ENCODE data around the gene UNK. TPM values are rescaled to one million over a fixed set of nuclear protein-coding genes. Genes with fewer than 3 reads are reported as not detected.

Gene UNK
- total and polyA plus RNA-seq, 2 donors (not counting 1 experiment from before 2014, with no cell fraction given) = 35.5 to 70.3 TPM

GRCh38 chr17:75840799-75841164, 56.2 kb downstream of the UNK start:
- H3K9ac ChIP-seq (ENCODE audit: low read length) = no peak overlapping the region

DNA sequence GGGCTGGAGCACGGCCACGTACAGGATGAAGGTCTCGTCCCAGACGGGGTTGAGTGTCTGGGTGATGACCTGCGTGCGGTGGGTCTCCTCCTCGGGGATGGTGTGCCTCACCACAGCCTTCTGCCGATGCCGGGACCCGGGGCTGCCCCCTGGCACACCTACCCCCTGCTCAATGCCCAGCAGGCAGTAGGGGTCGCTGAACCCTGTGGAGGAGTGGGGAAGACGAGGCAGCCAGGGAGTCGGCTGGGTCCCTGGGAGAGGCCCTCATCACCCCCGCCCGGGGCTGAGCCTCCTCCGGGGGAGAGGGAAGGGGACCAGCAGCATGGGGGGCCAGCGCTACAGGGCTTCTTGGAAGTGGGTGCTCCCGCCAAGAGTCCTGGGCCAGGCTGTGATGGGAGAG, 57.8 kb downstream of the UNK start:
- no peak overlapping the region for H3K4me3 ChIP-seq (ENCODE audit: control extremely low read depth in 1 of 5, extremely low read depth in 1 of 5, insufficient read depth in 1 of 5, low read depth in 2 of 5, low read length in 4 of 5)
- peaks cover 30% of the 10 kb centered on the region for H3K79me2 ChIP-seq (ENCODE audit: control insufficient read depth, insufficient read depth, low read length)
- H3K4me1 ChIP-seq (ENCODE audit: control insufficient read depth in 2 of 2, insufficient read depth in 2 of 2, low read length in 2 of 2) = peaks cover 17 to 35% of the 10 kb centered on the region in 2 donors
- ATAC-seq (ENCODE audit: low read depth) (no peak), DNase-seq (no peak)
- Mint-ChIP-seq H3K27me3 (no peaks in the 10 kb centered on the region), H3K4me3 (peak overlapping the region; percentile 23), H3K27ac (no peak overlapping the region), H3K9me3 (ENCODE audit: insufficient read depth) (no peaks in the 10 kb centered on the region), H3K4me1 (peaks cover 21% of the 10 kb centered on the region)
- H4K20me1 ChIP-seq (ENCODE audit: control insufficient read depth, insufficient read depth, low read length, poor library complexity, severe bottlenecking) = no peaks in the 10 kb centered on the region
- no peak overlapping the region for H3K9ac ChIP-seq (ENCODE audit: low read length)
- H3K4me2 ChIP-seq (replicated peaks; ENCODE audit: low read depth, low read length, poor library complexity, severe bottlenecking) = peak overlapping the region; percentile 99
- no peak overlapping the region for H2AFZ ChIP-seq (ENCODE audit: insufficient read depth, low read depth, low read length, poor library complexity, severe bottlenecking)
- ChIA-PET CTCF (interaction anchor here (6.1 kb wide), 1 partner anchor 13 kb away, joined by 53 read pairs; the partner anchor contains the start of gene WBP2), POLR2A (no interaction called here)
- intact Hi-C loops (cut with micrococcal nuclease) = loop anchor here (5.0 to 10.0 kb wide), 2 partner anchors 35 to 162 kb away; partner anchors contain the start of genes CDK3 and TRIM47
- peaks cover 0 to 39% of the 10 kb centered on the region in 2 experiments for H3K36me3 ChIP-seq (replicated peaks in 1 of 2; ENCODE audit: control extremely low read depth in 1 of 2, control insufficient read depth in 1 of 2, extremely low read depth in 1 of 2, insufficient read depth in 2 of 2, low read length in 1 of 2)
- no peaks in the 10 kb centered on the region for H3K27me3 ChIP-seq (replicated peaks in 1 of 4; ENCODE audit: control extremely low read depth in 1 of 4, control insufficient read depth in 3 of 4, insufficient read depth in 4 of 4, low read length in 3 of 4)
- no peak overlapping the region for H3K27ac ChIP-seq (ENCODE audit: low read length in 2 of 2)
- 91% methylated on average over 13 of the region's 18 CpGs for WGBS (ENCODE audit: insufficient coverage)
- TF ChIP-seq, protein P1, sequence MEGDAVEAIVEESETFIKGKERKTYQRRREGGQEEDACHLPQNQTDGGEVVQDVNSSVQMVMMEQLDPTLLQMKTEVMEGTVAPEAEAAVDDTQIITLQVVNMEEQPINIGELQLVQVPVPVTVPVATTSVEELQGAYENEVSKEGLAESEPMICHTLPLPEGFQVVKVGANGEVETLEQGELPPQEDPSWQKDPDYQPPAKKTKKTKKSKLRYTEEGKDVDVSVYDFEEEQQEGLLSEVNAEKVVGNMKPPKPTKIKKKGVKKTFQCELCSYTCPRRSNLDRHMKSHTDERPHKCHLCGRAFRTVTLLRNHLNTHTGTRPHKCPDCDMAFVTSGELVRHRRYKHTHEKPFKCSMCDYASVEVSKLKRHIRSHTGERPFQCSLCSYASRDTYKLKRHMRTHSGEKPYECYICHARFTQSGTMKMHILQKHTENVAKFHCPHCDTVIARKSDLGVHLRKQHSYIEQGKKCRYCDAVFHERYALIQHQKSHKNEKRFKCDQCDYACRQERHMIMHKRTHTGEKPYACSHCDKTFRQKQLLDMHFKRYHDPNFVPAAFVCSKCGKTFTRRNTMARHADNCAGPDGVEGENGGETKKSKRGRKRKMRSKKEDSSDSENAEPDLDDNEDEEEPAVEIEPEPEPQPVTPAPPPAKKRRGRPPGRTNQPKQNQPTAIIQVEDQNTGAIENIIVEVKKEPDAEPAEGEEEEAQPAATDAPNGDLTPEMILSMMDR (IDR thresholded peaks at IDR 0.05) = no peak
- no peak for TF ChIP-seq EZH2 (IDR thresholded peaks at IDR 0.05; ENCODE audit: borderline replicate concordance, insufficient read depth, low read depth, low read length, poor library complexity, severe bottlenecking)
- no peaks in the 10 kb centered on the region for H3K9me3 ChIP-seq (ENCODE audit: control extremely low read depth in 1 of 3, control insufficient read depth in 2 of 3, insufficient read depth in 1 of 3, low read length in 2 of 3)

More at GRCh38 chr17:75840799-75841164, 56.2 kb downstream of the UNK start:
- H3K4me1 Mint-ChIP-seq = peaks cover 19% of the 10 kb centered on the region
- TF ChIP-seq, protein P1 (IDR thresholded peaks at IDR 0.05) = no peak
- TF ChIP-seq EZH2 (IDR thresholded peaks at IDR 0.05; ENCODE audit: borderline replicate concordance, insufficient read depth, low read depth, low read length, poor library complexity, severe bottlenecking) = no peak
- Histone ChIP-seq H3K27me3 (replicated peaks in 1 of 4; ENCODE audit: control extremely low read depth in 1 of 4, control insufficient read depth in 3 of 4, insufficient read depth in 4 of 4, low read length in 3 of 4) (no peaks in the 10 kb centered on the region), H3K4me3 (ENCODE audit: control extremely low read depth in 1 of 5, extremely low read depth in 1 of 5, insufficient read depth in 1 of 5, low read depth in 2 of 5, low read length in 4 of 5) (no peak overlapping the region), H3K4me2 (replicated peaks; ENCODE audit: low read depth, low read length, poor library complexity, severe bottlenecking) (no peak overlapping the region), H3K27ac (ENCODE audit: low read length in 2 of 2) (no peak overlapping the region), H3K36me3 (replicated peaks in 1 of 2; ENCODE audit: control extremely low read depth in 1 of 2, control insufficient read depth in 1 of 2, extremely low read depth in 1 of 2, insufficient read depth in 2 of 2, low read length in 1 of 2) (peaks cover 0 to 33% of the 10 kb centered on the region in 2 experiments), H3K4me1 (ENCODE audit: control insufficient read depth in 2 of 2, insufficient read depth in 2 of 2, low read length in 2 of 2) (peaks cover 17 to 32% of the 10 kb centered on the region in 2 donors), H2AFZ (ENCODE audit: insufficient read depth, low read depth, low read length, poor library complexity, severe bottlenecking) (no peak overlapping the region), H3K9me3 (ENCODE audit: control extremely low read depth in 1 of 3, control insufficient read depth in 2 of 3, insufficient read depth in 1 of 3, low read length in 2 of 3) (no peaks in the 10 kb centered on the region), H4K20me1 (ENCODE audit: control insufficient read depth, insufficient read depth, low read length, poor library complexity, severe bottlenecking) (no peaks in the 10 kb centered on the region), H3K79me2 (ENCODE audit: control insufficient read depth, insufficient read depth, low read length) (peaks cover 30% of the 10 kb centered on the region)
- CTCF ChIA-PET = interaction anchor here (1.0 to 1.1 kb wide), 2 partner anchors 11 to 207 kb away, joined by 3 to 4 read pairs; no protein-coding TSS in a partner anchor
- H3K4me3 Mint-ChIP-seq = no peak overlapping the region
- intact Hi-C loops (cut with micrococcal nuclease) = loop anchor here (5.0 to 10.0 kb wide), 2 partner anchors 37 to 164 kb away; partner anchors contain the start of genes CDK3 and TRIM47
- 100% methylated on average over 1 of the region's 7 CpGs for WGBS (ENCODE audit: insufficient coverage)
- no peaks in the 10 kb centered on the region for H3K9me3 Mint-ChIP-seq (ENCODE audit: insufficient read depth)
- POLR2A ChIA-PET = interaction anchor here (0.7 to 1.0 kb wide), 2 partner anchors 11 to 37 kb away, joined by 5 to 8 read pairs; no protein-coding TSS in a partner anchor
- no peak for DNase-seq
- ATAC-seq (ENCODE audit: low read depth) = no peak
- H3K27me3 Mint-ChIP-seq = no peaks in the 10 kb centered on the region
- H3K27ac Mint-ChIP-seq = no peak overlapping the region

Measured in B cell (primary cell).